SK-N-SH (cell line): ENCODE results near the gene ZNG1A. TPM values are rescaled to one million over a fixed set of nuclear protein-coding genes. Genes with fewer than 3 reads are reported as not detected.

Source experiments
- polyA plus RNA-seq, 3 experiments: library from polyadenylated mRNA; depleted of rRNA; stranded (reverse); fragments of >200 nt; gene quantifications; 2 replicates each; pipeline ENCODE4 v1.2.3, GENCODE V29; 2012

The ZNG1A gene
- polyA plus RNA-seq, 1 of the 3 experiments (the other 2 are of a cell fraction), result 14.3 TPM

Other genes with a start within 250 kb of the ZNG1A start
- 12.9 and 14.2 TPM in 2 replicates for gene WASHC1, start 149.6 kb downstream of the ZNG1A start, polyA plus RNA-seq (2012; rRNA removed)
- 0.34 and 0.38 TPM in 2 replicates for gene FOXD4, start 60.6 kb downstream of the ZNG1A start, polyA plus RNA-seq (2012; rRNA removed)
- gene DOCK8, start 35.8 kb upstream of the ZNG1A start, polyA plus RNA-seq (2012; rRNA removed), result not detected in 2 replicates